DND-41 (cell line): ENCODE results near the gene CLEC4F.

Source experiments
- CTCF ChIP-seq: IDR thresholded peaks from 2 replicates; pipeline ENCODE4 v1.5.1; 2012; ENCODE audit warnings: borderline replicate concordance, low read length, moderate library complexity, mild to moderate bottlenecking; ENCODE audit not compliant: poor library complexity, severe bottlenecking; ENCODE audit errors: extremely low read depth
- EZH2 ChIP-seq: IDR thresholded peaks from 3 replicates; pipeline ENCODE4 v1.6.1; 2012; ENCODE audit warnings: borderline replicate concordance, low read depth, mild to moderate bottlenecking, moderate library complexity, low read length, inconsistent platforms; ENCODE audit not compliant: severe bottlenecking

DNA sequence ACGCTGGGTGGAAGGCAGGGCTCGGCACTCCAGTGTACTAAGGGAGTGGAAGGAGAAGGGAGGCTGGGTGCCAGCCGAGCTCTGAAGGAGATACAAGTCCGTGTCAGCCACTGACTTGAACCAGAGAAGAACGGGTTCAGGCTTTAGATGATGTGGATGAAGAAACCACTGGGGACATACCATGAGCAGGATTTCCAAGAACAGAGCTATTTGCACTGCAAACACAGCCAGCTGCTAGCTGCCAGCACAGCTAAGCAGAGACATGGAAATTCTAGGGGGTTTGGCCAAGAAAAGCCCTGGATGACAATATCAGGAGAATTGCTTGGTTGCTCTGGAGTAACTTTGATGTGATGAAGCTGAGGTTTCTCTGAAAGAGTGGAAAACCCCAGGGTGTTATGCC lies 10.0 kb upstream of the CLEC4F start:
- TF ChIP-seq CTCF: no peak
- TF ChIP-seq EZH2: no peak
